GM12878 (cell line): Measurements from ENCODE around the gene PADI2. TPM values are rescaled to one million over a fixed set of nuclear protein-coding genes. Genes with fewer than 3 reads are reported as not detected.

Experiments
- ATAC-seq: fragments of 200-7000 bp; cut with Tn5 transposase; 3 replicates; pipeline ENCODE4 v1.9.1; 2020; ENCODE audit warnings: mild to moderate bottlenecking, moderate library complexity
- BruUV-seq: library from RNA; stranded (reverse); fragments of 400-500 nt; replicated peaks from 2 replicates; lab custom pipeline; 2021; lab: Mats Ljungman, UMichigan
- CTCF ChIA-PET: fragments of 300-600 bp; sonication (Branson Sonifier 250); formaldehyde crosslinking; extraction: SDS; loops from one replicate; lab custom pipeline; 2021; ENCODE audit warnings: inconsistent platforms; lab: Yijun Ruan, JAX
- POLR2A ChIA-PET: fragments of 350-600 bp; formaldehyde crosslinking; extraction: SDS; loops from one replicate; lab custom pipeline; 2021; ENCODE audit warnings: inconsistent platforms; lab: Charles Lee
- RAD21 ChIA-PET: fragments of 300-600 bp; sonication (Branson Sonifier 250); formaldehyde crosslinking; loops from one replicate; lab custom pipeline; 2023; ENCODE audit warnings: antibody characterized with exemption; ENCODE audit not compliant: unreplicated experiment; lab: Charles Lee
- SMC1A ChIA-PET: fragments of 300-600 bp; sonication (Branson Sonifier 250); formaldehyde crosslinking; loops from one replicate; lab custom pipeline; 2023; ENCODE audit not compliant: unreplicated experiment, uncharacterized antibody; lab: Charles Lee
- DNase-seq: peaks from one replicate; pipeline ENCODE4 v3.0.0-alpha.2; 2011; ENCODE audit warnings: low read depth, low spot score
- FAIRE-seq: peaks from 3 replicates; lab custom pipeline; 2011; peaks lifted over from hg19 to GRCh38; lab: Jason Lieb, UNC
- H2AFZ ChIP-seq: 2 replicates; pipeline ENCODE4 v1.6.0; 2011; ENCODE audit warnings: low read depth, low read length, control low read depth; ENCODE audit not compliant: control insufficient read depth
- H3K27ac ChIP-seq: 2 replicates; pipeline ENCODE4 v1.5.1; 2011; ENCODE audit warnings: control low read depth; ENCODE audit not compliant: control insufficient read depth, insufficient read depth
- H3K27me3 ChIP-seq, 2 experiments: replicated peaks in 1 of 2; 2 replicates each; pipeline versions ENCODE4 v1.6.0 to v1.6.1; 2011; ENCODE audit warnings: low read length in 1 of 2; ENCODE audit not compliant: control insufficient read depth in 2 of 2, insufficient read depth in 2 of 2
- H3K36me3 ChIP-seq, 2 experiments: 2 replicates each; pipeline ENCODE4 v1.5.1; 2011; ENCODE audit warnings: low read length in 1 of 2; ENCODE audit not compliant: control insufficient read depth in 2 of 2, insufficient read depth in 2 of 2
- H3K4me1 ChIP-seq: 2 replicates; pipeline ENCODE4 v1.6.1; 2011; ENCODE audit warnings: mild to moderate bottlenecking, low read length, moderate library complexity, mixed read lengths; ENCODE audit not compliant: control insufficient read depth, insufficient read depth
- H3K4me2 ChIP-seq: 2 replicates; pipeline ENCODE4 v1.6.0; 2011; ENCODE audit warnings: control low read depth; ENCODE audit not compliant: control insufficient read depth, insufficient read depth
- H3K4me3 ChIP-seq: fragments of 200-600 bp; sonication (generic); 2 replicates; pipeline ENCODE4 v1.5.1; 2016
- H3K79me2 ChIP-seq: 2 replicates; pipeline ENCODE4 v1.6.0; 2011; ENCODE audit warnings: low read length; ENCODE audit not compliant: control insufficient read depth, insufficient read depth
- H3K9ac ChIP-seq: 2 replicates; pipeline ENCODE4 v1.8.0; 2011; ENCODE audit warnings: low read length, control low read depth, mixed read lengths; ENCODE audit not compliant: control insufficient read depth, insufficient read depth
- H3K9me3 ChIP-seq: replicated peaks from 3 replicates; pipeline ENCODE4 v1.5.1; 2011; ENCODE audit warnings: mild to moderate bottlenecking, low read length; ENCODE audit not compliant: control insufficient read depth, insufficient read depth
- H4K20me1 ChIP-seq: 2 replicates; pipeline ENCODE4 v1.6.0; 2011; ENCODE audit not compliant: control insufficient read depth, insufficient read depth
- BACH1 ChIP-seq: fragments of 450-650 bp; IDR thresholded peaks from 2 replicates; pipeline ENCODE4 v1.6.1; 2017; ENCODE audit warnings: mild to moderate bottlenecking, borderline replicate concordance
- CHD1 ChIP-seq: IDR thresholded peaks from 2 replicates; pipeline ENCODE4 v1.6.1; 2012; ENCODE audit warnings: low read depth, low read length, improper control_type of control experiment
- CREB1 ChIP-seq: IDR thresholded peaks from 2 replicates; pipeline ENCODE4 v1.6.1; 2012; ENCODE audit warnings: low read depth, mild to moderate bottlenecking, inconsistent platforms
- EGR1 ChIP-seq, 2 experiments: IDR thresholded peaks; 1 replicate in 1 of 2; 2 replicates in 1 of 2; pipeline ENCODE4 v1.6.1; 2011 to 2012; ENCODE audit warnings: low read depth in 2 of 2, low read length in 2 of 2, borderline replicate concordance in 1 of 2, mild to moderate bottlenecking in 1 of 2, moderate library complexity in 1 of 2
- FOS ChIP-seq: IDR thresholded peaks from 3 replicates; pipeline ENCODE4 v1.6.1; 2011; ENCODE audit warnings: borderline replicate concordance; ENCODE audit not compliant: insufficient read length; ENCODE audit errors: extremely low read depth
- IKZF2 ChIP-seq, 2 experiments: fragments of 450-650 bp; IDR thresholded peaks; 2 replicates each; pipeline ENCODE4 v1.6.1; 2017; ENCODE audit warnings: mild to moderate bottlenecking in 2 of 2, moderate library complexity in 2 of 2
- NFXL1 ChIP-seq: fragments of 450-650 bp; IDR thresholded peaks from 2 replicates; pipeline ENCODE4 v1.6.1; 2017; ENCODE audit warnings: antibody characterized with exemption, mild to moderate bottlenecking, borderline replicate concordance
- NR2F1 ChIP-seq: fragments of 450-650 bp; conservative IDR thresholded peaks from 2 replicates; pipeline ENCODE4 v1.6.1; 2017; ENCODE audit warnings: mild to moderate bottlenecking
- POU2F2 ChIP-seq: IDR thresholded peaks from 3 replicates; pipeline ENCODE4 v1.6.1; 2011; ENCODE audit warnings: low read depth, mild to moderate bottlenecking, low read length, borderline replicate concordance
- RBBP5 ChIP-seq: fragments of 200-600 bp; sonication (generic); conservative IDR thresholded peaks from 2 replicates; pipeline ENCODE4 v1.6.1; 2016
- SMC3 ChIP-seq: IDR thresholded peaks from 2 replicates; pipeline ENCODE4 v1.6.1; 2011; ENCODE audit warnings: low read length, improper control_type of control experiment, borderline replicate concordance
- SREBF2 ChIP-seq: IDR thresholded peaks from 2 replicates; pipeline ENCODE4 v1.6.1; 2012; ENCODE audit warnings: mild to moderate bottlenecking, low read length
- YY1 ChIP-seq: IDR thresholded peaks from 2 replicates; pipeline ENCODE4 v1.6.1; 2011; ENCODE audit warnings: low read depth, mild to moderate bottlenecking, low read length
- ZNF24 ChIP-seq: fragments of 450-650 bp; IDR thresholded peaks from 2 replicates; pipeline ENCODE4 v1.6.1; 2017; ENCODE audit warnings: antibody characterized with exemption, mild to moderate bottlenecking
- ZNF384 ChIP-seq: IDR thresholded peaks from 2 replicates; pipeline ENCODE4 v1.6.1; 2012; ENCODE audit warnings: low read depth, mild to moderate bottlenecking, low read length, improper control_type of control experiment, borderline replicate concordance
- WGBS: methylation state at CpG from one replicate; pipeline ENCODE4 v1.1.6; 2016; ENCODE audit warnings: low lambda C conversion rate; ENCODE audit not compliant: insufficient replicate concordance, insufficient coverage; ENCODE audit errors: missing lambda C conversion rate; 5-methylcytosine and 5-hydroxymethylcytosine counted together
- in situ Hi-C: fragments of 300-500 bp; cut with MboI; formaldehyde crosslinking; loops from 9 replicates; pipeline ENCODE4 v1.14.3; 2018; ENCODE audit warnings: mixed read lengths
- intact Hi-C: fragments of 100-400 bp; cut with micrococcal nuclease; formaldehyde crosslinking; loops from one replicate; pipeline ENCODE4 v1.14.2; 2022; ENCODE audit not compliant: unreplicated experiment
- polyA plus RNA-seq, 11 experiments: library from polyadenylated mRNA; depleted of rRNA in 4 of 11; unstranded in 6 of 11; stranded (reverse) in 5 of 11; fragments of >200 nt; fragmentation: Nextera tagmentation in 4 of 11; fragmentation: Illumina TruSeq in 1 of 11; extraction: Ambion mirVana in 4 of 11; extraction: Trizol in 1 of 11; gene quantifications; 1 replicate in 1 of 11; 2 replicates in 10 of 11; pipeline versions ENCODE4 v1.2.1 to v1.2.3, GENCODE V29; 2011 to 2016; ENCODE audit warnings: inconsistent platforms in 2 of 11, missing spikeins in 2 of 11, low read depth in 1 of 11
- total RNA-seq, 4 experiments: library from RNA; depleted of rRNA in 3 of 4; stranded (reverse); fragments of >200 nt in 3 of 4; fragmentation: Illumina TruSeq in 1 of 4; extraction: Trizol in 1 of 4; gene quantifications; 2 replicates each; pipeline versions ENCODE4 v1.2.1 to v1.2.3, GENCODE V29; 2013 to 2021
- TF ChIP-seq, protein P1 (sequence below): IDR thresholded peaks from 2 replicates; pipeline ENCODE4 v1.6.1; 2012; ENCODE audit warnings: low read depth, low read length, improper control_type of control experiment
- TF ChIP-seq, protein P2 (sequence below): IDR thresholded peaks from 2 replicates; pipeline ENCODE4 v1.6.1; 2012; ENCODE audit warnings: mild to moderate bottlenecking, low read depth, low read length
- TF ChIP-seq, protein P3 (sequence below): IDR thresholded peaks from 2 replicates; pipeline ENCODE4 v1.6.1; 2011; ENCODE audit warnings: borderline replicate concordance, low read depth, mild to moderate bottlenecking, moderate library complexity, mixed read lengths, low read length; ENCODE audit not compliant: insufficient read depth; ENCODE audit errors: extremely low read length

Gene PADI2
- total and polyA plus RNA-seq, 10 of the 15 experiments (the other 5 are each of a cell fraction or from before 2014, with no cell fraction given), result 0.05 to 3.0 (median 0.10) TPM; not detected in 1

DNA sequence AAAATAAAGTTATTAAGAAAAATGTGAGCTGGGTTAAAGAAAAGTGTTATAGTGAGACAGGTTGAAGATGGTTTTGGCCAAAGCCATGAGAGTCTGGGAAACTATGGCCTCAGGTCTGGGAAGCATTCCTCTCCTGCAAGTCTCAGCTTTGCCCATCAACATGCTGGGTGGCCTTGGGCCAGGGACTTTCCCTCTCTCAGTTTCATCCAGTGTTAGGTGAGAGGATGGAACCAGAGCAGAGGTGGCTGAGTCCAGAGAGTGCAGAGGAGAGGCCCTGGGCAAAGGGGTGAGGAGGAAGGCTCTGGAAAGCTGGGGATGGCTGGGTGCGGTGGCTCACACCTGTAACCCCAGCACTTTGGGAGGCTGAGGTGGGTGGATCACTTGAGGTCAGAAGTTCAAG lies 10.5 kb downstream of the PADI2 start (continued):
- no peak for TF ChIP-seq IKZF2 (IDR thresholded peaks at IDR 0.05)
- no peak for TF ChIP-seq NR2F1
- TF ChIP-seq ZNF24, result no peak
- TF ChIP-seq SREBF2, result no peak

DNA sequence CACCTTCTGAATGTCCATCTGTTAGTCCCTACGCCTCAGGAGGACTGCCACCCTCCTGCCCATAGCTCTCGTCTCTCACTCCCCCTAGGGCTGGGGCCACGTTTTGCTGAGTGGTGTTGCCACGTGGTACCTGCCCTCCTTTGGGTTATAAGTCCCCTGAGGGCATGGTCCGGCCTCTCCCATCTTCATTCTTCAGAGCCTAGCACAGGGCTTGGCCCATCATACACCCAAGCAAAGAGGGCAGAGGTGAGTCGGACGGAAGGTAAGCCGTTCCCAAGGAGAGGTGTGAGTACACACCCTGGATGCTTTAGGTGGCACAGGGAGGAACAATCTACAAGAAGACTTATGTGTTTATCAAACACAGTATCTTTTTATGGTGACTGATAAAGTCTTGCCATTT lies 10.9 kb downstream of the PADI2 start:
- H3K4me2 ChIP-seq, result no peak overlapping the region
- BruUV-seq, result no TSS peak
- intact Hi-C loops, result no loop called here
- ChIA-PET RAD21 (interaction anchor here (0.5 to 2.3 kb wide), 3 partner anchors 13 to 17 kb away, joined by 3 to 5 read pairs (median 4); no protein-coding TSS in a partner anchor), POLR2A (interaction anchor here (1.1 kb wide), 1 partner anchor 10 kb away, joined by 3 read pairs; no protein-coding TSS in a partner anchor), CTCF (no interaction called here), SMC1A (interaction anchor here (0.6 to 1.2 kb wide), 2 partner anchors 50 to 554 kb away, joined by 3 to 4 read pairs; no protein-coding TSS in a partner anchor)
- in situ Hi-C loops, result no loop called here
- H3K27me3 ChIP-seq, result no peaks in the 10 kb centered on the region; a peak in 1 of 4 replicates
- ATAC-seq (no peak), FAIRE-seq (no peak), DNase-seq (no peak)
- no peak overlapping the region for H3K27ac ChIP-seq
- H3K9ac ChIP-seq, result no peak overlapping the region
- TF ChIP-seq, protein P1, sequence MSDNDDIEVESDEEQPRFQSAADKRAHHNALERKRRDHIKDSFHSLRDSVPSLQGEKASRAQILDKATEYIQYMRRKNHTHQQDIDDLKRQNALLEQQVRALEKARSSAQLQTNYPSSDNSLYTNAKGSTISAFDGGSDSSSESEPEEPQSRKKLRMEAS, result no peak
- no peak for TF ChIP-seq POU2F2
- no peak for TF ChIP-seq SMC3
- TF ChIP-seq CHD1, result no peak
- no peak for TF ChIP-seq CREB1
- TF ChIP-seq NFXL1, result no peak
- TF ChIP-seq ZNF384, result no peak
- TF ChIP-seq IKZF2 (IDR thresholded peaks at IDR 0.05), result no peak
- TF ChIP-seq FOS, result no peak
- TF ChIP-seq, protein P2, sequence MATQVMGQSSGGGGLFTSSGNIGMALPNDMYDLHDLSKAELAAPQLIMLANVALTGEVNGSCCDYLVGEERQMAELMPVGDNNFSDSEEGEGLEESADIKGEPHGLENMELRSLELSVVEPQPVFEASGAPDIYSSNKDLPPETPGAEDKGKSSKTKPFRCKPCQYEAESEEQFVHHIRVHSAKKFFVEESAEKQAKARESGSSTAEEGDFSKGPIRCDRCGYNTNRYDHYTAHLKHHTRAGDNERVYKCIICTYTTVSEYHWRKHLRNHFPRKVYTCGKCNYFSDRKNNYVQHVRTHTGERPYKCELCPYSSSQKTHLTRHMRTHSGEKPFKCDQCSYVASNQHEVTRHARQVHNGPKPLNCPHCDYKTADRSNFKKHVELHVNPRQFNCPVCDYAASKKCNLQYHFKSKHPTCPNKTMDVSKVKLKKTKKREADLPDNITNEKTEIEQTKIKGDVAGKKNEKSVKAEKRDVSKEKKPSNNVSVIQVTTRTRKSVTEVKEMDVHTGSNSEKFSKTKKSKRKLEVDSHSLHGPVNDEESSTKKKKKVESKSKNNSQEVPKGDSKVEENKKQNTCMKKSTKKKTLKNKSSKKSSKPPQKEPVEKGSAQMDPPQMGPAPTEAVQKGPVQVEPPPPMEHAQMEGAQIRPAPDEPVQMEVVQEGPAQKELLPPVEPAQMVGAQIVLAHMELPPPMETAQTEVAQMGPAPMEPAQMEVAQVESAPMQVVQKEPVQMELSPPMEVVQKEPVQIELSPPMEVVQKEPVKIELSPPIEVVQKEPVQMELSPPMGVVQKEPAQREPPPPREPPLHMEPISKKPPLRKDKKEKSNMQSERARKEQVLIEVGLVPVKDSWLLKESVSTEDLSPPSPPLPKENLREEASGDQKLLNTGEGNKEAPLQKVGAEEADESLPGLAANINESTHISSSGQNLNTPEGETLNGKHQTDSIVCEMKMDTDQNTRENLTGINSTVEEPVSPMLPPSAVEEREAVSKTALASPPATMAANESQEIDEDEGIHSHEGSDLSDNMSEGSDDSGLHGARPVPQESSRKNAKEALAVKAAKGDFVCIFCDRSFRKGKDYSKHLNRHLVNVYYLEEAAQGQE, result no peak
- TF ChIP-seq, protein P3, sequence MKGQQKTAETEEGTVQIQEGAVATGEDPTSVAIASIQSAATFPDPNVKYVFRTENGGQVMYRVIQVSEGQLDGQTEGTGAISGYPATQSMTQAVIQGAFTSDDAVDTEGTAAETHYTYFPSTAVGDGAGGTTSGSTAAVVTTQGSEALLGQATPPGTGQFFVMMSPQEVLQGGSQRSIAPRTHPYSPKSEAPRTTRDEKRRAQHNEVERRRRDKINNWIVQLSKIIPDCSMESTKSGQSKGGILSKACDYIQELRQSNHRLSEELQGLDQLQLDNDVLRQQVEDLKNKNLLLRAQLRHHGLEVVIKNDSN, result no peak
- TF ChIP-seq RBBP5, result no peak
- no peak for TF ChIP-seq YY1
- TF ChIP-seq BACH1, result no peak
- TF ChIP-seq EGR1 (IDR thresholded peaks at IDR 0.05; ENCODE audit: borderline replicate concordance in 1 of 2, low read depth in 2 of 2, low read length in 2 of 2), result no peak
- H4K20me1 ChIP-seq, result no peaks in the 10 kb centered on the region
- H3K4me1 ChIP-seq, result no peaks in the 10 kb centered on the region
- H2AFZ ChIP-seq, result no peak overlapping the region
- no peaks in the 10 kb centered on the region for H3K9me3 ChIP-seq
- H3K4me3 ChIP-seq, result no peak overlapping the region
- no peaks in the 10 kb centered on the region for H3K79me2 ChIP-seq
- 41% methylated on average over 8 of the region's 8 CpGs for WGBS
- H3K36me3 ChIP-seq, result no peaks in the 10 kb centered on the region
